ENCODE data around the gene ACVR1C. TPM values are rescaled to one million over a fixed set of nuclear protein-coding genes. Genes with fewer than 3 reads are reported as not detected.

The ACVR1C gene
- total RNA-seq, 1 experiment from 2014 or later: 1.2 TPM

DNA sequence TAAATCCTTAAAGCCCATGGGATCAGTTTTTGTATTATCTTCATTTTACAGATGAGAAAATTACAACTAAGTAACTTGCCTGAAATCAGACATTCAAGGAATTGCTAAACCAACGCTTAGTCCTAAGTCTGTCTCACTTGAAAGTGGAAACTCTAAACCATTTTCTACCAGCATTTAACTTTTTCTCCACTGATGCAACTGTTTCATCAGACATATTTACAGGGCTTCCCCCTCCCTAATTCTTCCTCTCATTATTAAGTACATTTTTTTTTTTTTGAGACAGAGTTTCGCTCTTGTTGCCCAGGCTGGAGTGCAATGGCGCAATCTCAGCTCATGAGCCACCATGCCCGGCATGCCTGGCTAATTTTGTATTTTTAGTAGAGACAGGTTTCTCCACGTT, 88.6 kb downstream of the ACVR1C start:
- no peaks in the 10 kb centered on the region for H3K4me1 ChIP-seq (ENCODE audit: control insufficient read depth in 1 of 2, insufficient read depth in 2 of 2, low read length in 2 of 2)
- DNase-seq (ENCODE audit: low read depth, low spot score) (no peak), ATAC-seq (no peak)
- no peak overlapping the region for H3K4me3 ChIP-seq (replicated peaks in 1 of 2; ENCODE audit: low read depth in 1 of 2, low read length in 2 of 2)
- no peak for TF ChIP-seq JUND (IDR thresholded peaks at IDR 0.05)
- TF ChIP-seq RAD21 (IDR thresholded peaks at IDR 0.05; ENCODE audit: low read depth): no peak
- TF ChIP-seq, protein P1, sequence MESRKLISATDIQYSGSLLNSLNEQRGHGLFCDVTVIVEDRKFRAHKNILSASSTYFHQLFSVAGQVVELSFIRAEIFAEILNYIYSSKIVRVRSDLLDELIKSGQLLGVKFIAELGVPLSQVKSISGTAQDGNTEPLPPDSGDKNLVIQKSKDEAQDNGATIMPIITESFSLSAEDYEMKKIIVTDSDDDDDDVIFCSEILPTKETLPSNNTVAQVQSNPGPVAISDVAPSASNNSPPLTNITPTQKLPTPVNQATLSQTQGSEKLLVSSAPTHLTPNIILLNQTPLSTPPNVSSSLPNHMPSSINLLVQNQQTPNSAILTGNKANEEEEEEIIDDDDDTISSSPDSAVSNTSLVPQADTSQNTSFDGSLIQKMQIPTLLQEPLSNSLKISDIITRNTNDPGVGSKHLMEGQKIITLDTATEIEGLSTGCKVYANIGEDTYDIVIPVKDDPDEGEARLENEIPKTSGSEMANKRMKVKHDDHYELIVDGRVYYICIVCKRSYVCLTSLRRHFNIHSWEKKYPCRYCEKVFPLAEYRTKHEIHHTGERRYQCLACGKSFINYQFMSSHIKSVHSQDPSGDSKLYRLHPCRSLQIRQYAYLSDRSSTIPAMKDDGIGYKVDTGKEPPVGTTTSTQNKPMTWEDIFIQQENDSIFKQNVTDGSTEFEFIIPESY (IDR thresholded peaks at IDR 0.05; ENCODE audit: extremely low read depth, insufficient replicate concordance, low read length): no peak
- TF ChIP-seq TCF7L2 (IDR thresholded peaks at IDR 0.05; ENCODE audit: borderline replicate concordance, extremely low read depth, insufficient read depth, insufficient read length): no peak
- TF ChIP-seq, protein P2, sequence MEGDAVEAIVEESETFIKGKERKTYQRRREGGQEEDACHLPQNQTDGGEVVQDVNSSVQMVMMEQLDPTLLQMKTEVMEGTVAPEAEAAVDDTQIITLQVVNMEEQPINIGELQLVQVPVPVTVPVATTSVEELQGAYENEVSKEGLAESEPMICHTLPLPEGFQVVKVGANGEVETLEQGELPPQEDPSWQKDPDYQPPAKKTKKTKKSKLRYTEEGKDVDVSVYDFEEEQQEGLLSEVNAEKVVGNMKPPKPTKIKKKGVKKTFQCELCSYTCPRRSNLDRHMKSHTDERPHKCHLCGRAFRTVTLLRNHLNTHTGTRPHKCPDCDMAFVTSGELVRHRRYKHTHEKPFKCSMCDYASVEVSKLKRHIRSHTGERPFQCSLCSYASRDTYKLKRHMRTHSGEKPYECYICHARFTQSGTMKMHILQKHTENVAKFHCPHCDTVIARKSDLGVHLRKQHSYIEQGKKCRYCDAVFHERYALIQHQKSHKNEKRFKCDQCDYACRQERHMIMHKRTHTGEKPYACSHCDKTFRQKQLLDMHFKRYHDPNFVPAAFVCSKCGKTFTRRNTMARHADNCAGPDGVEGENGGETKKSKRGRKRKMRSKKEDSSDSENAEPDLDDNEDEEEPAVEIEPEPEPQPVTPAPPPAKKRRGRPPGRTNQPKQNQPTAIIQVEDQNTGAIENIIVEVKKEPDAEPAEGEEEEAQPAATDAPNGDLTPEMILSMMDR (IDR thresholded peaks at IDR 0.05 in 2 of 3, conservative IDR thresholded peaks at IDR 0.05 in 1 of 3; ENCODE audit: borderline replicate concordance in 1 of 3, insufficient read depth in 1 of 3, low read depth in 2 of 3, low read length in 2 of 3): no peak
- TF ChIP-seq ELF1 (IDR thresholded peaks at IDR 0.05; ENCODE audit: borderline replicate concordance, low read depth): no peak
- no peak for TF ChIP-seq SRF (IDR thresholded peaks at IDR 0.05; ENCODE audit: low read depth)
- no peak for TF ChIP-seq CBX3 (IDR thresholded peaks at IDR 0.05; ENCODE audit: low read depth)
- no peak for TF ChIP-seq EGR1 (IDR thresholded peaks at IDR 0.05; ENCODE audit: low read depth)
- TF ChIP-seq SIN3A (IDR thresholded peaks at IDR 0.05; ENCODE audit: low read depth): no peak
- no peak for TF ChIP-seq POLR2AphosphoS5 (IDR thresholded peaks at IDR 0.05; ENCODE audit: low read depth, low read length)
- TF ChIP-seq SP1 (IDR thresholded peaks at IDR 0.05; ENCODE audit: low read depth): no peak
- TF ChIP-seq YY1 (IDR thresholded peaks at IDR 0.05; ENCODE audit: extremely low read depth, insufficient replicate concordance, low read depth, low read length): no peak
- TF ChIP-seq, protein P3, sequence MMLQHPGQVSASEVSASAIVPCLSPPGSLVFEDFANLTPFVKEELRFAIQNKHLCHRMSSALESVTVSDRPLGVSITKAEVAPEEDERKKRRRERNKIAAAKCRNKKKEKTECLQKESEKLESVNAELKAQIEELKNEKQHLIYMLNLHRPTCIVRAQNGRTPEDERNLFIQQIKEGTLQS (IDR thresholded peaks at IDR 0.05): no peak
- no peak for TF ChIP-seq POLR2A (IDR thresholded peaks at IDR 0.05; ENCODE audit: borderline replicate concordance, extremely low read depth, insufficient read depth, insufficient read length)
- no TSS peak for BruUV-seq (replicated peaks)
- H3K9me2 ChIP-seq (ENCODE audit: insufficient read depth): peaks cover 4% of the 10 kb centered on the region; the same call in 1 of the 2 replicates
- ChIA-PET RAD21 (ENCODE audit: low non-redundant PET in 1 of 2, low total read pairs in 2 of 2, uncharacterized antibody in 2 of 2, unreplicated experiment in 2 of 2) (no interaction called here), CTCF (no interaction called here), POLR2A (no interaction called here)
- H3K36me3 ChIP-seq (ENCODE audit: control insufficient read depth in 1 of 2, insufficient read depth in 2 of 2, low read length in 2 of 2): no peaks in the 10 kb centered on the region
- H3K4me2 ChIP-seq (ENCODE audit: low read length): no peak overlapping the region
- no peaks in the 10 kb centered on the region for H4K20me1 ChIP-seq (ENCODE audit: insufficient read depth)
- 0 out of 4 replicates have a peak, but pooled peaks cover 0 to 4% of the 10 kb centered on the region in 2 experiments for H3K9me3 ChIP-seq (ENCODE audit: control insufficient read depth in 1 of 2, insufficient read depth in 1 of 2, low read depth in 1 of 2, low read length in 2 of 2)
- intact Hi-C loops (cut with micrococcal nuclease): no loop called here
- no peak overlapping the region for H2AFZ ChIP-seq (ENCODE audit: low read depth, low read length, poor library complexity, severe bottlenecking)
- H3K27me3 ChIP-seq (ENCODE audit: insufficient read depth, low read length): no peaks in the 10 kb centered on the region
- H3K27ac ChIP-seq (ENCODE audit: low read depth, low read length): no peak overlapping the region
- H3K9ac ChIP-seq (ENCODE audit: low read length): no peak overlapping the region
- no peaks in the 10 kb centered on the region for H3K79me2 ChIP-seq (ENCODE audit: insufficient read depth, low read length)
